CD14-positive monocyte (primary cell): ENCODE results near the gene USP49. TPM values are rescaled to one million over a fixed set of nuclear protein-coding genes. Genes with fewer than 3 reads are reported as not detected.

Experiments
- DNase-seq, 3 donors: peaks; one replicate each; pipeline ENCODE4 v3.0.0-alpha.2; 2011 to 2022
- H2AFZ ChIP-seq: 2 replicates; pipeline ENCODE4 v1.6.0; 2012; ENCODE audit warnings: mild to moderate bottlenecking, low read depth, low read length, inconsistent platforms; ENCODE audit not compliant: insufficient read depth, poor library complexity, severe bottlenecking
- H3K27ac ChIP-seq, 2 donors: 1 replicate in 1 of 2; 2 replicates in 1 of 2; pipeline ENCODE4 v1.5.1; 2012 to 2013; ENCODE audit warnings: low read length in 2 of 2, control low read depth in 1 of 2, inconsistent platforms in 1 of 2, low read depth in 1 of 2, mild to moderate bottlenecking in 1 of 2
- H3K27me3 ChIP-seq, 2 donors: one replicate each; pipeline versions ENCODE4 v1.6.0 to v1.6.1; 2011 to 2013; ENCODE audit warnings: low read length in 2 of 2; ENCODE audit not compliant: control insufficient read depth in 2 of 2, insufficient read depth in 2 of 2
- H3K36me3 ChIP-seq, 2 donors: replicated peaks in 1 of 2; 1 replicate in 1 of 2; 2 replicates in 1 of 2; pipeline versions ENCODE4 v1.5.1 to v1.6.1; 2012 to 2013; ENCODE audit warnings: low read length in 2 of 2, control low read depth in 1 of 2, inconsistent platforms in 1 of 2, mild to moderate bottlenecking in 1 of 2; ENCODE audit not compliant: insufficient read depth in 2 of 2, control insufficient read depth in 1 of 2
- H3K4me1 ChIP-seq, 2 donors: 1 replicate in 1 of 2; 2 replicates in 1 of 2; pipeline versions ENCODE4 v1.5.1 to v1.6.1; 2012 to 2013; ENCODE audit warnings: low read length in 2 of 2, control low read depth in 1 of 2, inconsistent platforms in 1 of 2, mild to moderate bottlenecking in 1 of 2, moderate library complexity in 1 of 2; ENCODE audit not compliant: insufficient read depth in 2 of 2, control insufficient read depth in 1 of 2
- H3K4me2 ChIP-seq: replicated peaks from 2 replicates; pipeline ENCODE3; 2012; ENCODE audit warnings: low read length, moderate library complexity, mild to moderate bottlenecking; ENCODE audit not compliant: poor library complexity, severe bottlenecking; ENCODE audit errors: extremely low read depth
- H3K4me3 ChIP-seq, 3 experiments: fragments of 200-600 bp in 1 of 3; sonication (generic) in 1 of 3; replicated peaks in 1 of 3; 1 replicate in 2 of 3; 2 replicates in 1 of 3; pipeline ENCODE4 v1.5.1; 2011 to 2013; ENCODE audit warnings: low read length in 3 of 3, mild to moderate bottlenecking in 3 of 3, control low read depth in 2 of 3, low read depth in 2 of 3, inconsistent platforms in 1 of 3, moderate library complexity in 1 of 3
- H3K79me2 ChIP-seq: 2 replicates; pipeline ENCODE4 v1.6.0; 2012; ENCODE audit warnings: mild to moderate bottlenecking, control low read depth, inconsistent platforms, low read length, moderate library complexity; ENCODE audit not compliant: insufficient read depth
- H3K9ac ChIP-seq: 2 replicates; pipeline ENCODE4 v1.6.0; 2017; ENCODE audit warnings: low read length, mild to moderate bottlenecking; ENCODE audit not compliant: insufficient read depth, poor library complexity, severe bottlenecking
- H3K9me3 ChIP-seq, 2 donors: replicated peaks in 1 of 2; 1 replicate in 1 of 2; 2 replicates in 1 of 2; pipeline versions ENCODE4 v1.5.1 to v1.6.1; 2012 to 2013; ENCODE audit warnings: low read length in 2 of 2, control low read depth in 1 of 2; ENCODE audit not compliant: control insufficient read depth in 1 of 2, insufficient read depth in 1 of 2
- H4K20me1 ChIP-seq: 2 replicates; pipeline ENCODE4 v1.6.0; 2012; ENCODE audit warnings: mild to moderate bottlenecking, low read length, control low read depth, moderate library complexity; ENCODE audit not compliant: insufficient read depth
- H3K27ac Mint-ChIP-seq, 7 donors: one replicate each; pipeline ENCODE4 v1.8.0; 2020; ENCODE audit warnings: mild to moderate bottlenecking in 7 of 7, mixed read lengths in 7 of 7, moderate library complexity in 6 of 7, inconsistent platforms in 2 of 7
- H3K27me3 Mint-ChIP-seq, 3 donors: one replicate each; pipeline ENCODE4 v1.8.0; 2021 to 2022; ENCODE audit warnings: low read depth in 3 of 3, mild to moderate bottlenecking in 3 of 3, mixed read lengths in 3 of 3, moderate library complexity in 3 of 3, inconsistent platforms in 1 of 3
- H3K36me3 Mint-ChIP-seq, 2 donors: one replicate each; pipeline ENCODE4 v1.8.0; 2020; ENCODE audit warnings: mixed read lengths in 2 of 2, inconsistent platforms in 1 of 2, mild to moderate bottlenecking in 1 of 2
- H3K4me1 Mint-ChIP-seq: one replicate; pipeline ENCODE4 v1.8.0; 2020; ENCODE audit warnings: mild to moderate bottlenecking, mixed read lengths
- H3K4me3 Mint-ChIP-seq, 2 donors: one replicate each; pipeline ENCODE4 v1.8.0; 2020; ENCODE audit warnings: mild to moderate bottlenecking in 2 of 2, mixed read lengths in 2 of 2, moderate library complexity in 1 of 2
- H3K9me3 Mint-ChIP-seq, 7 donors: one replicate each; pipeline ENCODE4 v1.8.0; 2020 to 2022; ENCODE audit warnings: mixed read lengths in 7 of 7, mild to moderate bottlenecking in 6 of 7, moderate library complexity in 6 of 7, inconsistent platforms in 2 of 7
- CTCF ChIP-seq: fragments of 200-600 bp; IDR thresholded peaks from one replicate; pipeline ENCODE4 v1.8.0; 2022; ENCODE audit warnings: antibody characterized with exemption, mild to moderate bottlenecking
- WGBS: methylation state at CpG from one replicate; pipeline ENCODE4 v1.1.5; 2013; ENCODE audit warnings: missing lambda C conversion rate; ENCODE audit not compliant: insufficient coverage; 5-methylcytosine and 5-hydroxymethylcytosine counted together
- intact Hi-C, 2 donors: fragments of 100-400 bp; cut with micrococcal nuclease; formaldehyde crosslinking; loops; one replicate each; pipeline versions ENCODE4 v1.15.0 to v1.15.1; 2023
- polyA plus RNA-seq, 3 donors: library from polyadenylated mRNA; depleted of rRNA in 1 of 3; unstranded in 2 of 3; stranded (reverse) in 1 of 3; fragments of 300-500 nt in 2 of 3; fragments of >200 nt in 1 of 3; fragmentation: Illumina TruSeq in 2 of 3; gene quantifications; 1 replicate in 2 of 3; 2 replicates in 1 of 3; pipeline ENCODE4 v1.2.3, GENCODE V29; 2012 to 2021

Gene USP49
- polyA plus RNA-seq, 3 donors, result 0.08 to 4.8 (median 0.37) TPM

DNA sequence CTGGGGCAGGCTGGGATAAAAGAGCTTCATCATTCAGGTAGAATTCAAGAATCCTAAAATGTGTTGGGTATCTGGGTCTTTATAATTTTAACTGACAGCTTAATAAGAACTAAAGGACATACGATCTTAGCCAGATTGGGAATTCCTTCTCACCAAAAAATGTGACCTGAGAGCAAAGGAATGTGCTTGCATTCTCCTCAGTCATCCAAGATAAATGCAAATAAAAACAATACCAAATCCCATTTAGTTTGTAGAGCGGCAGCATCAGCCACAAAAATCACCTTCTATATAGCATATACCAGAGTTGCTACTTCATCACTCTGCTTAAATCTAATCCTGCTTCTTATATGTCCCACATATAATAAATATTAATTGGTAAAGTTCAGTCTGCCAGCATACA, 16.9 kb downstream of the USP49 start:
- H3K27me3 ChIP-seq, result no peaks in the 10 kb centered on the region
- no peak overlapping the region for H3K4me3 Mint-ChIP-seq
- TF ChIP-seq CTCF, result no peak
- no peak overlapping the region for H3K9ac ChIP-seq
- WGBS, result 93% methylated on average over 2 of the region's 2 CpGs
- H3K9me3 Mint-ChIP-seq, result no peaks in the 10 kb centered on the region
- H3K27me3 Mint-ChIP-seq, result no peaks in the 10 kb centered on the region
- peaks cover 0 to 5% of the 10 kb centered on the region in 2 donors for H3K36me3 Mint-ChIP-seq
- peaks cover 3% of the 10 kb centered on the region for H3K4me1 Mint-ChIP-seq
- no peak overlapping the region for H3K27ac ChIP-seq
- H3K27ac Mint-ChIP-seq, result no peak overlapping the region
- no peaks in the 10 kb centered on the region for H3K4me1 ChIP-seq
- H3K4me3 ChIP-seq, result no peak overlapping the region
- no peaks in the 10 kb centered on the region for H4K20me1 ChIP-seq
- H3K9me3 ChIP-seq, result no peaks in the 10 kb centered on the region
- no peaks in the 10 kb centered on the region for H3K36me3 ChIP-seq
- no peak overlapping the region for H2AFZ ChIP-seq
- intact Hi-C loops, result no loop called here
- no peak for DNase-seq
- no peaks in the 10 kb centered on the region for H3K79me2 ChIP-seq
- H3K4me2 ChIP-seq, result no peak overlapping the region

- H2AFZ ChIP-seq, result no peak overlapping the region
- intact Hi-C loops, result no loop called here
- H3K9me3 Mint-ChIP-seq, result peaks cover 0 to 9% (median 3%) of the 10 kb centered on the region in 7 donors
- no peaks in the 10 kb centered on the region for H3K36me3 ChIP-seq
- no peaks in the 10 kb centered on the region for H4K20me1 ChIP-seq
- no peak overlapping the region for H3K27ac Mint-ChIP-seq
- peaks cover 5% of the 10 kb centered on the region for H3K4me1 Mint-ChIP-seq
- no peaks in the 10 kb centered on the region for H3K79me2 ChIP-seq
- peaks cover 1 to 2% of the 10 kb centered on the region in 2 donors for H3K4me1 ChIP-seq
- H3K4me3 Mint-ChIP-seq, result no peak overlapping the region
- H3K36me3 Mint-ChIP-seq, result peaks cover 2 to 7% of the 10 kb centered on the region in 2 donors
- no peak overlapping the region for H3K27ac ChIP-seq
- H3K9ac ChIP-seq, result no peak overlapping the region
- H3K4me2 ChIP-seq, result no peak overlapping the region
- DNase-seq, result no peak
- no peaks in the 10 kb centered on the region for H3K27me3 Mint-ChIP-seq
- H3K27me3 ChIP-seq, result no peaks in the 10 kb centered on the region
- H3K4me3 ChIP-seq, result no peak overlapping the region
- TF ChIP-seq CTCF, result no peak
- peaks cover 0 to 4% of the 10 kb centered on the region in 2 donors for H3K9me3 ChIP-seq
- WGBS, result no CpG with 5 or more reads among the region's 2 CpGs
Measured at GRCh38 chr6:41877051-41877680, 18.0 kb downstream of the USP49 start.
